Measurements from ENCODE around the gene ULK2.

GRCh38 chr17:19791918-19792550, 75.7 kb downstream of the ULK2 start:
- TF ChIP-seq CTCF (IDR thresholded peaks at IDR 0.05): no peak
- TF ChIP-seq POLR2A (IDR thresholded peaks at IDR 0.05): no peak
- no peak for TF ChIP-seq POLR2AphosphoS5 (IDR thresholded peaks at IDR 0.05)
- no peak for TF ChIP-seq EP300 (IDR thresholded peaks at IDR 0.05)
